C4-2B (cell line): Measurements from ENCODE around the gene SCAP.

Source experiments
- CTCF ChIP-seq: fragments of 450-650 bp; conservative IDR thresholded peaks from 2 replicates; pipeline ENCODE4 v1.5.1; 2017; ENCODE audit warnings: mild to moderate bottlenecking
- ZFX ChIP-seq: fragments of 450-650 bp; IDR thresholded peaks from 2 replicates; pipeline ENCODE4 v1.6.1; 2017

- TF ChIP-seq CTCF: no peak
- no peak for TF ChIP-seq ZFX
Measured at GRCh38 chr3:47392933-47393332, 82.8 kb downstream of the SCAP start.
